AG04450 (cell line): ENCODE data around the gene MTR. TPM values are rescaled to one million over a fixed set of nuclear protein-coding genes. Genes with fewer than 3 reads are reported as not detected.

Experiments used
- CTCF ChIA-PET: fragments of 300-600, 350-600 bp; formaldehyde crosslinking; extraction: SDS; loops from one replicate; lab custom pipeline; 2022; ENCODE audit warnings: antibody characterized with exemption, inconsistent platforms; lab: Charles Lee
- POLR2A ChIA-PET: fragments of 350-600 bp; formaldehyde crosslinking; extraction: SDS; loops from one replicate; lab custom pipeline; 2021; ENCODE audit warnings: antibody characterized with exemption, inconsistent platforms; lab: Yijun Ruan, JAX
- DNase-seq: peaks from one replicate; pipeline ENCODE4 v3.0.0-alpha.2; 2011; ENCODE audit warnings: low read depth, low spot score
- H3K27ac ChIP-seq: one replicate; pipeline ENCODE4 v1.5.1; 2012; ENCODE audit warnings: low read depth, low read length, control low read depth
- H3K27me3 ChIP-seq: one replicate; pipeline ENCODE4 v1.6.0; 2012; ENCODE audit warnings: low read length; ENCODE audit not compliant: control insufficient read depth, insufficient read depth
- H3K4me3 ChIP-seq: 2 replicates; pipeline ENCODE4 v1.5.1; 2011; ENCODE audit warnings: mild to moderate bottlenecking, low read depth, low read length, control low read depth
- H3K9me3 ChIP-seq: 2 replicates; pipeline ENCODE4 v1.5.1; 2012; ENCODE audit warnings: low read length; ENCODE audit not compliant: control insufficient read depth, insufficient read depth
- CTCF ChIP-seq: IDR thresholded peaks from 2 replicates; pipeline ENCODE4 v1.5.1; 2011; ENCODE audit warnings: low read depth, low read length, control low read depth, inconsistent platforms
- polyA plus RNA-seq: library from polyadenylated mRNA; depleted of rRNA; stranded (reverse); fragments of >200 nt; gene quantifications from 2 replicates; pipeline ENCODE4 v1.2.3, GENCODE V29; 2011; rRNA removed

MTR gene
- polyA plus RNA-seq, 1 experiment = 13.0 TPM

DNA sequence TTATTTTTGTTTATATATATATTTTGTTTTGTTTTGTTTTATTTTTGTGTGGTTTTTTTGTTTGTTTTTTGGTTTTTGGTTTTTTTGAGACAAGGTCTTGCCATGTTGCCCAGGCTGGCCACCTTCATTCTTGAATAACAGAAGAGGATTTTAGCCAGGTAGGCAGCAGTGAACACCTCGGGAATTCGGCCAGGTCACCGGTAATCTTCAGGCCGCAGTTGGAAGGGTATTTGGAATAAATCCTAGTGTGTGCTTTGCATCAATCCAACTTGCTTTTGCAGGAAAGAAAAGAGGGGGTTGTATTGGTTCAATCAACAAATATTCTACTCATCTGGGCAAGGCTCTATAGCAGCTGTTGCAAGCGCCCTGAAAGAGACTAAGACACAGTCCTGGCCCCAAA is 155.3 kb downstream of the MTR start:
- Histone ChIP-seq H3K4me3 (no peak overlapping the region), H3K9me3 (peaks cover 11% of the 10 kb centered on the region), H3K27ac (no peak overlapping the region), H3K27me3 (no peaks in the 10 kb centered on the region)
- no peak for TF ChIP-seq CTCF
- DNase-seq = no peak
- CTCF ChIA-PET = no interaction called here
- POLR2A ChIA-PET = no interaction called here

DNA sequence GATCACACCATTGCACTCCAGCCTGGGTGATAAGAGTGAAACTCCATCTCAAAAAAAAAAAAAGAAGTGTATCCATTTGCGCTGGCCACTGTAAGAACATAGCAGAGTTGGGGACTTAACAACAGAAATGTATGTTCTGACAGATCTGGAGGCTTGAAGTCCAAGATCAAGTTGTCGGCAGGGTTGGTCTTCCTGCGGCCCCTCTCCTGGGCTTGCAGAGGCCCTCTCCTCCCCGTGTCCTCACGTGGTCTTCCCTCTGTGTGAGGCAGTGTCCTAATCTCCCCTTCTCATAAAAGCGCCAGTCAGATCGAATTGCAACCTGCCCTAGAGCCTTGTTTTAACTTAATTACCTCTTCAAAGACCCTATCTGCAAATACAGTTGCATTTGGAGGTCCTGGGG is 156.6 kb downstream of the MTR start:
- Histone ChIP-seq H3K27ac (no peak overlapping the region), H3K4me3 (no peak overlapping the region), H3K27me3 (no peaks in the 10 kb centered on the region), H3K9me3 (peaks cover 13% of the 10 kb centered on the region)
- DNase-seq = no peak
- ChIA-PET POLR2A (no interaction called here), CTCF (no interaction called here)
- TF ChIP-seq CTCF = no peak

DNA sequence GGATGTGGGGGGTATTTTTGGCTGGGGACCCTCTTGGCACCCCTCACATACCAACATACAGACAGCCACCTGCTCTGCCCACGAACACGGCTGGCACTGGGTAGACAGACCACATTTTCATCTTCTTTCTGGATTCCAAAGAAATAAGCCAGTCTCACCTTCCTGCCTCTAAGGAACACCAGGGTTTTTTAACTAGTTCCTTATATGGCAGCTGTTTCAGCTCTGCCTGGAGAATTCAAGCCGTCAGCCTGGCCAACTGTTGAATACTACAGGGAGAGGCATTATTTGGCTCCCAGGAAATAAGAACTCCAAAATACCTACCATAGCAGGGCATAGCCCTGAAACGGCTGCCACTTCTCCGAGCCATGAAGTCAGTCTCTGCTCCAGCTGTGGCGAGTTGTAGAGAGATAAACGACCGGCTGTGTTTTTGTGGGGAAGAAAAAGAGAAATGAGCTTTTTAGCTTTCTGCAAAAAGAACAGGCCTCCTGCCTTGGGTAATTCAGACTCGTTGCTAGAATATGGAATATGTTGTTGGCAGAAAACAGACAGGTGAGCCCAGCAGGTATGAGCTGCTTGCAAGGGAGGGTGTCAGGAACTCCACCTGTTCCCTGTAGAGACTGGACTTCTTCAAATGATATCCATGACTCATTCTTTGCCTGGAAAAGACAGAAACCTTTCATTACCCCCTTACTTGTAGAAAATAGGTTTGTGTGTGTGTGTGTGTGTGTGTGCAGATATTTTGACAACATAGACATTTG is 157.3 kb downstream of the MTR start:
- no peak for DNase-seq
- no peak for TF ChIP-seq CTCF
- Histone ChIP-seq H3K4me3 (no peak overlapping the region), H3K9me3 (peaks cover 17% of the 10 kb centered on the region), H3K27ac (no peak overlapping the region), H3K27me3 (no peaks in the 10 kb centered on the region)
- ChIA-PET CTCF (no interaction called here), POLR2A (no interaction called here)

DNA sequence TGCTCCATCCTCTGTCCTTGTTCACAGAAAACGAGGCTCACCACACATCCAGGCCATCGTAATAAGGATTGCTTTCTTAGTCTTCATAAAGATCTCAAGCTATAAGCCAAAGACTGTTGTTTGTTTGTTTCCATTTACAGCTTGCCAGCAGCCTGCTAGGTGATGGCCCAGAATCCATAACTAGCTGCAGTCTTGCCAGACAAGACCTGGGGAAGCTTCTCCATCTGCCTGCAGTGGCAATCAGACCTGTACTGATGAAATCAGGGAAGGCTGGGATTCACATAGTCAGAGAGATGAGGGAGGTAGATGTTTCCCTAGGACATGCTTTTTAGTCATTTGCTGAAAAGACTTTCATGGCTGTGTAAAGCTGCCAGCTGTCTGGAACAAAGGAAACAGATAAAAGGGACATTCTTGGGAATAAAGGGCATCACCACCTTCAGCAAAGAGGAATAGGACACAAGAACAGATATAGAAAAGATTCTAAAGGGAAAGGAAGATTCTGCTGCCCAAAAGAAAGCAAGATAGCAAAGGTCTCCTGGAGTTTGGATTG is 158.1 kb downstream of the MTR start:
- Histone ChIP-seq H3K27me3 (no peaks in the 10 kb centered on the region), H3K9me3 (peaks cover 17% of the 10 kb centered on the region), H3K27ac (no peak overlapping the region), H3K4me3 (no peak overlapping the region)
- TF ChIP-seq CTCF = no peak
- CTCF ChIA-PET = no interaction called here
- POLR2A ChIA-PET = no interaction called here
- DNase-seq = no peak

Other genes starting within 250 kb of the MTR start
- gene HEATR1, start 190.8 kb upstream of the MTR start, polyA plus RNA-seq = 19.3 and 24.9 TPM in 2 replicates
- not detected in 2 replicates for gene ACTN2, start 108.8 kb upstream of the MTR start, polyA plus RNA-seq
- not detected in 2 replicates for gene MT1HL1, start 209.1 kb downstream of the MTR start, polyA plus RNA-seq
- gene RYR2, start 246.9 kb downstream of the MTR start, polyA plus RNA-seq = not detected in 2 replicates